Measurements from ENCODE around the gene SCO2. TPM values are rescaled to one million over a fixed set of nuclear protein-coding genes. Genes with fewer than 3 reads are reported as not detected.

Gene SCO2
- total and polyA plus RNA-seq, 9 of the 15 experiments (the other 6 are each of a cell fraction or from before 2014, with no cell fraction given): 0.34 to 4.0 (median 1.1) TPM; not detected in 3

DNA sequence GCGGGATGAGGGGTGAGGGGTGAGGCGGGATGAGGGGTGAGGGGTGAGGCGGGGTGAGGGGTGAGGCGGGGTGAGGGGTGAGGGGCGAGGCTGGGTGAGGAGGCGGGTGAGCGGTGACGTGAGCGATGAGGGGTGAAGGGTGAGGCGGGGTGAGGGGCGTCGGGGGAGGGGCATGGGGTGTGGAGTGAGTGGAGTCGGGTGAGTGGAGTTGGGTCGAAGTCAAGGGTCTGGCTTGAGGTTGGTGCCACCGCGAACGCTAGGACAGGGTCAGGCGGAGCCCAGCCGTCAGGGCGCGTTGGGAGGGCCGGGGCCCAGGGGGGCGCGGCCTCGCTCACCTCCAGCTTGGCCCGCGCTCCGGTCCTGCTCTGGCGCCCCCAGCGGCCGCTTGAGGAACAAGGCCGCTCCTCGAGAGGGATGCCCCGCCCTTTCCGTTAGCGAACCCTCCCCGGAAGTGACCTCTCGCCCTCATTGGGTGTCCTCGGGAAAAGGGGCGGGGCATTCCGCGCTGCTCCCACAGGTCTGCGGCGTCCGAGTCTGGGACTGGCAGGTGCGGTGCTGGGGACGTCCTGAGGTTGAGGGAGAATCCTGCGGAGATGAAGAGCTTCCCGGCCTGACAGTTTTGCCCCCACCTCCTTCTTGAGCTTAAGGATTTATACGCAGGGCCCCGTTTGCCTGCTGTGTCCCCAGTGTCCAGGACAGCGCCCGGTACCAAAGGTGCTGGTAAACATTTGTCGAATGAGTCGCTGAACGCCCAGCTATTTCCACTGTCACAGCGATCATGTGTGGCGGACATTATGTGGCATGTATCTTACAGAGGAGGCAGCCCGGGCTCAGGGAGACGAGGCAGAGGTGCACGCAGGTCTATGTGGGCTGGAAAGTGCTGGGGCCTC, 37.4 kb upstream of the SCO2 start, which contains the start of gene SYCE3 (continued):
- no peak for TF ChIP-seq NCOR1 (IDR thresholded peaks at IDR 0.05)
- no peak for TF ChIP-seq ZNF77 (CRISPR knock-in tag; IDR thresholded peaks at IDR 0.05)
- TF ChIP-seq, protein P1, sequence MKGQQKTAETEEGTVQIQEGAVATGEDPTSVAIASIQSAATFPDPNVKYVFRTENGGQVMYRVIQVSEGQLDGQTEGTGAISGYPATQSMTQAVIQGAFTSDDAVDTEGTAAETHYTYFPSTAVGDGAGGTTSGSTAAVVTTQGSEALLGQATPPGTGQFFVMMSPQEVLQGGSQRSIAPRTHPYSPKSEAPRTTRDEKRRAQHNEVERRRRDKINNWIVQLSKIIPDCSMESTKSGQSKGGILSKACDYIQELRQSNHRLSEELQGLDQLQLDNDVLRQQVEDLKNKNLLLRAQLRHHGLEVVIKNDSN (CRISPR knock-in tag; IDR thresholded peaks at IDR 0.05): no peak
- peak; percentile 63 for TF ChIP-seq ZFX (CRISPR knock-in tag; IDR thresholded peaks at IDR 0.05)
- no peak for TF ChIP-seq U2AF1 (optimal IDR thresholded peaks at IDR 0.05; ENCODE audit: low read depth, low read length)
- peak; percentile 33; the same call in 1 of the 2 replicates for TF ChIP-seq HCFC1 (IDR thresholded peaks at IDR 0.05; ENCODE audit: low read depth, low read length)
- TF ChIP-seq ZNF134 (CRISPR knock-in tag; conservative IDR thresholded peaks at IDR 0.05): no peak
- no peak for TF ChIP-seq ZKSCAN1 (IDR thresholded peaks at IDR 0.05; ENCODE audit: low read depth, low read length)
- no peak for TF ChIP-seq HNRNPK (IDR thresholded peaks at IDR 0.05; ENCODE audit: low read depth, low read length, poor library complexity, severe bottlenecking)
- TF ChIP-seq MEIS2 (IDR thresholded peaks at IDR 0.05; ENCODE audit: partially characterized antibody): peak; percentile 25
- TF ChIP-seq XRCC5 (IDR thresholded peaks at IDR 0.05; ENCODE audit: low read depth, low read length): 0 out of 2 replicates have a peak, but pooled peaks have one; percentile 64
- TF ChIP-seq, protein P2, sequence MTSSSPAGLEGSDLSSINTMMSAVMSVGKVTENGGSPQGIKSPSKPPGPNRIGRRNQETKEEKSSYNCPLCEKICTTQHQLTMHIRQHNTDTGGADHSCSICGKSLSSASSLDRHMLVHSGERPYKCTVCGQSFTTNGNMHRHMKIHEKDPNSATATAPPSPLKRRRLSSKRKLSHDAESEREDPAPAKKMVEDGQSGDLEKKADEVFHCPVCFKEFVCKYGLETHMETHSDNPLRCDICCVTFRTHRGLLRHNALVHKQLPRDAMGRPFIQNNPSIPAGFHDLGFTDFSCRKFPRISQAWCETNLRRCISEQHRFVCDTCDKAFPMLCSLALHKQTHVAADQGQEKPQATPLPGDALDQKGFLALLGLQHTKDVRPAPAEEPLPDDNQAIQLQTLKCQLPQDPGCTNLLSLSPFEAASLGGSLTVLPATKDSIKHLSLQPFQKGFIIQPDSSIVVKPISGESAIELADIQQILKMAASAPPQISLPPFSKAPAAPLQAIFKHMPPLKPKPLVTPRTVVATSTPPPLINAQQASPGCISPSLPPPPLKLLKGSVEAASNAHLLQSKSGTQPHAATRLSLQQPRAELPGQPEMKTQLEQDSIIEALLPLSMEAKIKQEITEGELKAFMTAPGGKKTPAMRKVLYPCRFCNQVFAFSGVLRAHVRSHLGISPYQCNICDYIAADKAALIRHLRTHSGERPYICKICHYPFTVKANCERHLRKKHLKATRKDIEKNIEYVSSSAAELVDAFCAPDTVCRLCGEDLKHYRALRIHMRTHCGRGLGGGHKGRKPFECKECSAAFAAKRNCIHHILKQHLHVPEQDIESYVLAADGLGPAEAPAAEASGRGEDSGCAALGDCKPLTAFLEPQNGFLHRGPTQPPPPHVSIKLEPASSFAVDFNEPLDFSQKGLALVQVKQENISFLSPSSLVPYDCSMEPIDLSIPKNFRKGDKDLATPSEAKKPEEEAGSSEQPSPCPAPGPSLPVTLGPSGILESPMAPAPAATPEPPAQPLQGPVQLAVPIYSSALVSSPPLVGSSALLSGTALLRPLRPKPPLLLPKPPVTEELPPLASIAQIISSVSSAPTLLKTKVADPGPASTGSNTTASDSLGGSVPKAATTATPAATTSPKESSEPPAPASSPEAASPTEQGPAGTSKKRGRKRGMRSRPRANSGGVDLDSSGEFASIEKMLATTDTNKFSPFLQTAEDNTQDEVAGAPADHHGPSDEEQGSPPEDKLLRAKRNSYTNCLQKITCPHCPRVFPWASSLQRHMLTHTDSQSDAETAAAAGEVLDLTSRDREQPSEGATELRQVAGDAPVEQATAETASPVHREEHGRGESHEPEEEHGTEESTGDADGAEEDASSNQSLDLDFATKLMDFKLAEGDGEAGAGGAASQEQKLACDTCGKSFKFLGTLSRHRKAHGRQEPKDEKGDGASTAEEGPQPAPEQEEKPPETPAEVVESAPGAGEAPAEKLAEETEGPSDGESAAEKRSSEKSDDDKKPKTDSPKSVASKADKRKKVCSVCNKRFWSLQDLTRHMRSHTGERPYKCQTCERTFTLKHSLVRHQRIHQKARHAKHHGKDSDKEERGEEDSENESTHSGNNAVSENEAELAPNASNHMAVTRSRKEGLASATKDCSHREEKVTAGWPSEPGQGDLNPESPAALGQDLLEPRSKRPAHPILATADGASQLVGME (CRISPR knock-in tag; IDR thresholded peaks at IDR 0.05): no peak
- TF ChIP-seq CXXC5 (CRISPR knock-in tag; IDR thresholded peaks at IDR 0.05): peak; percentile 40; the same call in 1 of the 2 replicates
- TF ChIP-seq ZNF695 (CRISPR knock-in tag; IDR thresholded peaks at IDR 0.05): no peak
- TF ChIP-seq NRF1 (conservative IDR thresholded peaks at IDR 0.05 in 1 of 2, IDR thresholded peaks at IDR 0.05 in 1 of 2): peak; percentile 33 to 39; a peak in 3 of 4 replicates
- no peak for TF ChIP-seq ZNF583 (CRISPR knock-in tag; IDR thresholded peaks at IDR 0.05)
- peak; percentile 40; the same call in 1 of the 2 replicates for TF ChIP-seq EP400 (IDR thresholded peaks at IDR 0.05)
- TF ChIP-seq STAG1 (CRISPR knock-in tag; IDR thresholded peaks at IDR 0.05; ENCODE audit: borderline replicate concordance): no peak; the same call in 1 of the 2 replicates
- peak; percentile 68; the same call in 1 of the 2 replicates for TF ChIP-seq MTA3 (IDR thresholded peaks at IDR 0.05; ENCODE audit: borderline replicate concordance)
- TF ChIP-seq, protein P3, sequence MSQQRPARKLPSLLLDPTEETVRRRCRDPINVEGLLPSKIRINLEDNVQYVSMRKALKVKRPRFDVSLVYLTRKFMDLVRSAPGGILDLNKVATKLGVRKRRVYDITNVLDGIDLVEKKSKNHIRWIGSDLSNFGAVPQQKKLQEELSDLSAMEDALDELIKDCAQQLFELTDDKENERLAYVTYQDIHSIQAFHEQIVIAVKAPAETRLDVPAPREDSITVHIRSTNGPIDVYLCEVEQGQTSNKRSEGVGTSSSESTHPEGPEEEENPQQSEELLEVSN (IDR thresholded peaks at IDR 0.05; ENCODE audit: borderline replicate concordance in 1 of 2, extremely low read depth in 1 of 2, insufficient read depth in 1 of 2, insufficient read length in 1 of 2, low read depth in 1 of 2, low read length in 1 of 2, poor library complexity in 1 of 2, severe bottlenecking in 1 of 2): peak in 1 of 2 experiments; percentile 35
- TF ChIP-seq SOX6 (IDR thresholded peaks at IDR 0.05): 0 out of 2 replicates have a peak, but pooled peaks have one; percentile 31
